Hematopoietic multipotent progenitor cell (in vitro differentiated cells): ENCODE results near the gene GRAPL. TPM values are rescaled to one million over a fixed set of nuclear protein-coding genes. Genes with fewer than 3 reads are reported as not detected.
"Not testable (repeated sequence)": the region's sequence is repeated elsewhere in the genome, so short reads cannot be mapped to it uniquely, and the experiment has no call there.

ENCODE experiments used
- DNase-seq, 3 donors: peaks; one replicate each; pipeline ENCODE4 v3.0.0-alpha.2; 2011 to 2015; ENCODE audit warnings: low read depth in 2 of 3, low spot score in 2 of 3
- total RNA-seq: library from RNA; depleted of rRNA; stranded (reverse); fragments of >200 nt; gene quantifications from one replicate; pipeline ENCODE4 v1.2.3, GENCODE V29; 2012

GRAPL gene
- 7.3 TPM for total RNA-seq

GRCh38 chr17:19127148-19127980 is at the start of gene GRAPL:
Gene GRAPL (plus strand): TSS chr17:19127589. CDS start chr17:19127620, 31 bp downstream.
- not testable (repeated sequence) for DNase-seq

- DNase-seq = not testable (repeated sequence)
Measured at GRCh38 chr17:19088804-19089685, 38.3 kb upstream of the GRAPL start.

- not testable (repeated sequence) for DNase-seq
Measured at GRCh38 chr17:19090058-19090772, 37.2 kb upstream of the GRAPL start.

DNA sequence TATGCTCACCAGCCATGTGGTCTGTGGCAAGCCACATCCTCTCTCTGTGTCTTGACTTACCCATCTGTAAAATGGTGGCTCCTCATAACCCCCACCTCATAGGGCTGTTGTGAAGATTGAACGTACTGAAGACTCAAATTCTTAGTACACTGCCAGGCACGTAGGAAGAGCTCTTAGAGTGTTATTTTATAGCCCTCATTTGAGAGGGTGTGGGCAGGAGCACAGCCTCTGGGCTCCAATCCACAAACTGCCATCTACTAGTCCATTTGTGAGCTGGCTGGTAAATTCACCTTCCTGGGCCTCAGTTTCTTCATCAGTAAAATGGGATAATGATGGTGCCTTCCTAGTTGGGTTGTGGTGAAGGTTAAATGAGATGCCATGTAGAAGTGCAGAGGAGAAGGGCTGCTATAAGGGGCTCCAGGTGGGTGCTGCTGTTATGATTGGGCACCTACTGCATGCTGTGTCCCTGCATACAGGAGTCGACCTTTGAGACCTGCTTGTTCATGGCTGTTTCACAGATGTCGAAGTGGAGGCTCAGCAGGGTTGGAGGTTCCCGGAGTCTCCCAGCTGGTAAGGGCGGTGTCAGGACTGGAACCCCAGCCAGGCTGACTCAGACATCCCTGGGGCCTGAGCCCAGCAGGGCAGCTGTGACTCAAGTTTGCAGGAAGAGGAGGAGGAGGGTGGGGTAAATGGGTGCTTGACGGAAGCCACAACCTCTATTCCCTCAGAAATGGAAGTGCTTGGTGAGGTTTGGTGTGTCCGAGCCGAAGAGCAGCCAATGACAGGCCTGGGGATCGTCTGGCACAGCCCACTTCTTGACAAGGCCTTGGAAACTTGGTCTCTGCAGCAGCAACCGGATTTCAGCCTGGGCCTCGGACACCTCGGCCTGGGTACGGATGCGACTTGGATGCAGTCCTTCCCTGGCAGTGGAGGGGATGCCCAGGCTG is 34.4 kb upstream of the GRAPL start:
- DNase-seq = not testable (repeated sequence)

- not testable (repeated sequence) for DNase-seq
Measured at GRCh38 chr17:19093684-19094438, 33.5 kb upstream of the GRAPL start.

GRCh38 chr17:19108517-19108916 is 18.9 kb upstream of the GRAPL start:
- DNase-seq = not testable (repeated sequence)

DNA sequence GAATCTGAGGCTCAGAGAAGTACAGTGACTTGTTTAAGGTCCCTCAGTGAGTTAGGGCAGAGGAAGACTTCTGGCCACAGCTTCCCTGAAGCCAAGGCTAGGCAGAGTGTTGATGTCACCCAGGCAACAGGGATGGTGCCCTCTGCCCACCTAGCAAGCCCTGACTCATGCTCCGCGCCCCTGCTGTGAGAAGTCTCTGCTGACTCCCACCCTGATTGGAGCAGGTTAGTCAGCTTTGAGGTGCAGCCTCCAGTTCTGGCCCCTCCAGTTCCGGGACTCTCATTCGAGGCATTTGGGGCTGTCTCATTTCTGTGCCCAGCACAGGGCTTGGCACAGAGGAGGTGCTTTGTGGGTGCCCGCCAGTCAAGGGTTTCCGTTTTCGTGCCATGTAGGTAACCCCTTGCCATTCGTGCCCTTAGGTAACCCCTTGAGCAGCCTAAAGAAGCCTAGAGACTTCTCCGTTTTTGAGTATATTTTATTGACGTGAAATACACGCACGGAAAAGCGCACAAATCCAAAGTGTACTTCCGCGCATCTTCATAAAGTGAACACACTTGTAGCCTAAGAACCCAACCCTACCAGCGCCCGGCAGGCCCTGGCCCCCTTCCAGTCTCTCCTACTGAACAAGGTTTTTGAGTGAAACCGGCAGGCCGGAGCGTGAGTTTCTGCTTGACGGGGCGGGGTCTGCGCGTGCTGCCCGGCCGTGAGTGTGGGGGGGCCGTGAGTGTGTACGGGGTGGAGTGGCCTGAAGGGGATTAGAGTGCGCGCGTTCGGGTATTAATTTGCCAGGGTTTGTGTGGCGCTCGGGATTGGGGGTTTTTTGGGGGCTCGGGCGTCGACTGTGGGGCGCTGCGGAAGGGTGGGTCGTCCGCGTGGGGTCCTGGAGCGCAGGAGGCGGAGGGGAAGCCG is 16.9 kb upstream of the GRAPL start:
- DNase-seq = not testable (repeated sequence)

DNA sequence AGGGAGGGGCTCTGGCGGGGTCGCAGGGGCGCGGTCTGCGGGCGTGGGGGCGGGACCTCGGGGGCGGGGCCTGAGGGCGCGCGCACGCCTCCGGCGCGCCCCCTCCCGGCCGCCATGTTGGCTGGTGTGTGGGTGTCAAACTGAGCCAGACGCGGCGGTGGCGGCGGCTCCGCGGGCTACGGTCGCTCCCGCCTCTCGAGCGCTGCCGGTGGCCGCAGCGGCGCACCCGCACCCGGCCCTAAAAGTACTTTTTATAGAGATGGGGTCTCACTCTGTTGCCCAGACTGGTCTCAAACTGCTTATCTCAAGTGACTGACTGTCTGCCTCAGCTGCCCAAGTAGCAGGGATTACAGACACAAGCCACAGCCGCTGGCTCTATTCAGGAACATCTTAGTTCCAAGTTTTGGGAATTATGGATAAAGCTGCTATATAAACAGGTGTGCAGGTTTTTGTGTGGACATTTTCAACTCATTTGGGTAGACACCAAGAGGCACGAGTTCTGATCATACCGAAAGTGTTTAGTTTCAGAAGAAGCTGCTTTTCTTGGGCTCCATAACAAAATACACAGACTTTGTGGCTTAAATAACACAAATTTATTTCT is 16.2 kb upstream of the GRAPL start:
- peak in 2 of 3 donors; percentile 49 to 50 for DNase-seq

DNA sequence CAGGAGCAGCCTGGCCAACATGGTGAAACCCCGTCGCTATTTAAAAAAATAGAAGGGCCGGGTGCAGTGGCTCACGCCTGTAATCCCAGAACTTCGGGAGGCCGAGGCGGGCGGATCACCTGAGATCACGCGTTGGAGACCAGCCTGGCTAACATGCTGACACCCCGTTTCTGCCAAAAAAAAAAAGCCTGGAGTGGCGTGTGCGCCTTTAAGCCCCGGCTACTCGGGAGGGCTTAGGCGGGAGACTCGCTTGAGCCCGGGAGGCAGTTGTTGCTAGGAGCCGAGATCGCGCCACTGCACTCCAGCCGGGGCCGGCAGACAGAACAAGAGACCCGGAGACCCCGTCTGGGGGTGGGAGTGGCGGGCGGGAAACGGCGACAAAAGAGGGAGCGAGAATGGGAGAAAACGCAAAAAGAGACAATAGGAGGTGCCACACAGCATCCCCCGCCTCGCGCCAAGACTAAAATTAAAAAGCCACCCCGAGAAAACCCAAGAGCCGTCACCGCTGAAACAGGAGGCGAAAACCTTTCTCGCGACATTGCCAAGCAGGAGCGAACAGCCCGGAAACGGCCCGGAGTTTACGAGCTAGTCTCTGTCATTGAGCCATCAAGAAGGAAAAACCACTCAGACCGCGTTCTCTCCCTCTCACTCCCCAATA is 15.5 kb upstream of the GRAPL start:
- peak; percentile 4 to 78 (median 59) for DNase-seq

DNA sequence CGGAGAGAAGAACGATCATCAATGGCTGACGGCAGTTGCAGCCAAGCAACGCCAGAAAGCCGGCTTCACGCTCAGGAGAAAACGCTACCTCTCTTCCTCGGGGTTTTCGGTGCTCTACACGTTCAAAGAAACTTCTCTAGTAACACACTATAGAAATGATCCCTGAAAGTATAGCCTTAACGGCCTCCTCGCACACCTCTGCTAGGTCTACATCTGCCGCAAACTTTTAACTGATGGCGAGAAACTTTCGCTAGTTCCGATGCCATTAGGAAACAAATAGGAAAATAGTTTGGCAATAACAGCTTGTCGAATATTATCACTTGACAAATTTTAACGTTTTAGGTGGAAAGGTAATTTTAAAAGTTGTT is 14.9 kb upstream of the GRAPL start:
- DNase-seq = peak in 1 of 3 donors; percentile 36

DNA sequence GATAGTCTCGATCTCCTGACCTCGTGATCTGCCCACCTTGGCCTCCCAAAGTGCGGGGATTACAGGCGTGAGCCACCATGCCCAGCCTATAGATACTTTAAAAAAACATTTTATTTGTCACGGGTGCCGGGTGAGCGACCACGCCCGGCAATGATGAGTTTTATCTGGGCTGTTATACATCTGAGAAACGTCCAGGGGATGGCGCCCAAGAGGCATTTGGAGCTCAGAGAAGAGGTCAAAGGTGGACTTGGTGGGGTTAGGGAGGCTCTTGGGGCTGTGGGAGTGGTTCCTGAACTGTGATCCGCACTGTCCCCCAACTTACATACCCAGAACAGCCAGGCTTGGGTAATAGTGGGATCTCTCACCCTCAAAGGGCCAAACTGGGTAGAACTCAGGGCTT is 8.7 kb upstream of the GRAPL start:
- DNase-seq = not testable (repeated sequence)

- not testable (repeated sequence) for DNase-seq
Measured at GRCh38 chr17:19125289-19125688, 2.1 kb upstream of the GRAPL start.

DNA sequence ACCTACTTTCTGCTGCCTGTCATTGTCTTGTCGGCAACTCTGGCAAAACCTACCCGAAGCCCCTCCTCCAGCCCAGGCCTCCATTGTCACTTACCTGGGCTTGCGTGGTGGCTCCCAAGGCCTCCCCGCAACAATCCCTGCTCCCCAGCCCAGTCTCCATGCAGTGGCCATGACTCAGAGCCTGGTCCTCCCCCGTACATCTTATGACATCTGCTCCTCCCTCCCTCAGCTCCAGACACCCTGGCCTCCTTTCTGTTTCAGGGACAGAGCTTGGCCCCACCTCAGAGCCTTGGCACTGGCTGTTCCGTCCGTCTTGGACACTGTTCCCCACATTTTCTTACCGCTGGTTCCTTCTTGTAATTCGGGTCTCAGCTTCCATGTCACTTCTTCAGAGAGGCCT is 2.1 kb downstream of the GRAPL start:
- DNase-seq = not testable (repeated sequence)

GRCh38 chr17:19131108-19131507 is 3.7 kb downstream of the GRAPL start:
- DNase-seq = not testable (repeated sequence)

DNA sequence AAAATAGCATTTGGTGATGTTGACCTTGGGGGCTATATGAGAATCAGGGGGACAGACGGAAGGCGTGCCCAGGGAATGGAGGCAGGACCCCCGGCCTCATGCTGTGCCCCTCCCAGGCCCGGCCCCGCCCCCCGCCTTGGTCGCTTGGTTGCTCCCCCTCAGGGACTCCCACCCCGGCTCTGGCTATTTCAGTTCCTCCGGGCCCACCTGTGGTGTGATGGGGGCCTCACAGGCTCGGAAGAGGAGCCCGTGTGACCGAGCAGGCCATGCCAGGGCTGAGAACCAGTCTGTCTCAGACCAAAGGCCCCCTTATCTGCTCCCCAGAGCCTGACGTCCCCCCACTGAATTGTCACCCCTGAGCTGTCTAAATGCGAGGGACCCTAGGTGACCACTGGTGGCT is 4.4 kb downstream of the GRAPL start:
- DNase-seq = not testable (repeated sequence)

DNA sequence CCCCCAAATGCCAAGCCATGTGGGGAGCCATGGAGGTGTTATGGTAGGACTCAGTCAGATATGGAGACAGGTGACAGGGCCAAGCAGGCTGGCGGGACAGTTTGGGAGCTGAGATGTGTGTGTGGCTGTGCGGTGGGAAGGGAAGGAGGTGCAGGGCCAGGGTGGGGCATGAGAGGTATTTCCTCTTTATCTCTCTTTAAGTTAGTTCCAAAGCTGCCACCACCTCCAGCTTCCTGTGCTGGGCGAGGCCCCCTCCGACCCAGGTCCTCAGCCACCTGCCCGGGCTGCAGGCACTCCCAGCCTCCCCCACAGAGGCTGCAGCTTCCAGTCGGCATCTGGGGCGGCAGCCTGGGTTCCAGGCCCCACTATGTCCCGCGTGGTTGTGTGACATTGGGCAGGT is 6.4 kb downstream of the GRAPL start:
- DNase-seq = not testable (repeated sequence)

DNA sequence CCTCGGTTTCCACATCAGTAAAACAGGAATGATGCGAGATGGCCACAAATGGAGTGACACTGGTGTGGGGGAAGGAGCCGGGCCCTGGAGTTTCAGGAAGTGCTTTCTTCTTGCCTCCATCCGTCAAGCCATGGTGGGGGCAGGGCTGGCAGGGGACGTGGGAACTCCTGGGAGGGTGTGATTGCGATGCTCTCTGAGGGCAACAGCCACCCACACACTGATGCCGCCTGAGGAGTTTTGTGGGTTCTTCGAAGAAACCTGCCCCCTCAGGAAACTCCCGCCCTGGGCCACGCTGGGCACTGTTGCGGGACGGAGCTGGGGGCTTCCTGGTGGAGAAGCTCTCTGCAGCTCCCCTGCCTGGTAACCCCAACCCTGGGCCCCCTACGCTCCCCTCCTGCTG is 8.0 kb downstream of the GRAPL start:
- not testable (repeated sequence) for DNase-seq
